Measurements from ENCODE around the gene C1QBP.

Gene C1QBP

DNA sequence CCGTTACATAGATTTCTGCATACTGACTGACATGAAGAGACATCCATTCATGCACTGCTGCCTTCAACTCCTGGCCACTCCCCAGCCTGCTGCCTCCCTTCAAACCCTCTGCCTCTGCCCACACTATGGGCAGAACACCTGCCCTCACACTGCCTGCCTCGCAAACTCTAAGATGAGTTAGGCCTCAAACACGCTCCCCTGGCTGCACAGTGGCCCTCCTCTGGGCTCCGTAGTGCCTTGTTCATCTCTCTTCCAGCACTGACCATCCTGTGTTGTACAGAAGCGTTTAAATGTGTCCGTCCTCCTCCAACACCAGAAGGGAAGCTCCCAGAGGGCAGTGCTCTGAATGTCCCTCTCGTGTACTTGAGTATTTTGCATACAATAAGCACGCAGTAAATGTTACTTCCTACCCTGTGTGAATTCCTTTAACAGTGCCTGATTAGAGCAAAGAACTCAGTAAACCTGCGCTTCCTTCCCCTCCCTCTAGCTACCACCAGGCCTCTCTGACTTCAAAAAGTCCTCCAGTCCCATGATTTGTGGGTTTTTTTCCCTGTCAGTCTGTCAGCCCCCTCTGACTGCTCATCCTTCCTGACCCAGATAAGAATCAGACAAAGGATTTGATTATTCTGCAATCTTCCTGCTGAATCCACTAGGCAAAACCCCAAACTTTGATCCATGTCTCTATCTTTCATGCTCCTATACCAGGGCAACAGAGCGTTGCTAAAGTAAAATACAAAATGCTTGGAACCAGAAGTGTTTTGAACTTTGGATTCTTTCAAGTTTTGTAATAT, 26.0 kb upstream of the C1QBP start:
- no peaks in the 10 kb centered on the region for H3K27me3 ChIP-seq (replicated peaks in 2 of 5; ENCODE audit: control insufficient read depth in 4 of 5, insufficient read depth in 5 of 5, low read length in 4 of 5)
- no peak overlapping the region for H3K4me3 ChIP-seq (ENCODE audit: control insufficient read depth in 1 of 7, extremely low read depth in 1 of 7, insufficient read depth in 4 of 7, low read depth in 2 of 7, low read length in 6 of 7)
- POLR2A ChIA-PET: no interaction called here
- no peak for DNase-seq
- H3K4me1 ChIP-seq (ENCODE audit: control extremely low read depth in 1 of 4, control insufficient read depth in 4 of 4, insufficient read depth in 4 of 4, low read length in 3 of 4): peaks cover 4 to 21% (median 16%) of the 10 kb centered on the region in 4 experiments
- H3K36me3 ChIP-seq (ENCODE audit: control insufficient read depth in 4 of 4, insufficient read depth in 4 of 4, low read length in 3 of 4): peaks cover 7 to 17% (median 16%) of the 10 kb centered on the region in 4 experiments
- no peak overlapping the region for H3K27ac ChIP-seq (ENCODE audit: insufficient read depth in 1 of 2, low read depth in 1 of 2, low read length in 2 of 2, poor library complexity in 1 of 2, severe bottlenecking in 2 of 2)
- H3K9me3 ChIP-seq (ENCODE audit: control extremely low read depth in 1 of 5, control insufficient read depth in 4 of 5, insufficient read depth in 2 of 5, low read depth in 1 of 5, low read length in 4 of 5): no peaks in the 10 kb centered on the region
- 95% methylated on average over 9 of the region's 10 CpGs for WGBS (ENCODE audit: insufficient coverage)
- CTCF ChIA-PET: no interaction called here

DNA sequence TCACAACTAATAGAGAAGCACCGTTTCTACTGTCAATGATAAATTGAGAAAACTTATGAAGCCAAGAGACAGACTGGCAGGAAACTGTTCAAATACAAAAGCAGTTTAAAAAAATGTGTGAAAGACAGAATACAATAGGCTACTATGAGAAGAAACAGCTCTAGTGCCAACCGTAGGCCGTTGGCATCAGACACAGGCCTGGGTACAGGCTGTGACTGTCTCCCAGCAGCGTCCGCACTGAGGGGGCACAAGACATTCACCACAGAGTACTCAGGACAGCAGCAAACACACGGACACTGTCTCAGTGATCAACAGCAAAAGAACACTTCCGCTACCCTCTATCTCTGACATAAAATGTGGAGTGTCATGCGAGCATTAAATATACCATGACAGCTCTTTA, 7.8 kb upstream of the C1QBP start:
- Histone ChIP-seq H3K4me1 (ENCODE audit: control extremely low read depth in 1 of 4, control insufficient read depth in 4 of 4, insufficient read depth in 4 of 4, low read length in 3 of 4) (no peaks in the 10 kb centered on the region), H3K27ac (ENCODE audit: insufficient read depth in 1 of 2, low read depth in 1 of 2, low read length in 2 of 2, poor library complexity in 1 of 2, severe bottlenecking in 2 of 2) (no peak overlapping the region), H3K36me3 (ENCODE audit: control insufficient read depth in 4 of 4, insufficient read depth in 4 of 4, low read length in 3 of 4) (peaks cover 21 to 77% (median 62%) of the 10 kb centered on the region in 4 experiments), H3K4me3 (ENCODE audit: control insufficient read depth in 1 of 7, extremely low read depth in 1 of 7, insufficient read depth in 4 of 7, low read depth in 2 of 7, low read length in 6 of 7) (no peak overlapping the region), H3K9me3 (ENCODE audit: control extremely low read depth in 1 of 5, control insufficient read depth in 4 of 5, insufficient read depth in 2 of 5, low read depth in 1 of 5, low read length in 4 of 5) (no peaks in the 10 kb centered on the region), H3K27me3 (replicated peaks in 2 of 5; ENCODE audit: control insufficient read depth in 4 of 5, insufficient read depth in 5 of 5, low read length in 4 of 5) (no peaks in the 10 kb centered on the region)
- 100% methylated on average over 4 of the region's 8 CpGs for WGBS (ENCODE audit: insufficient coverage)
- DNase-seq: no peak
- POLR2A ChIA-PET: no interaction called here
- CTCF ChIA-PET: no interaction called here

DNA sequence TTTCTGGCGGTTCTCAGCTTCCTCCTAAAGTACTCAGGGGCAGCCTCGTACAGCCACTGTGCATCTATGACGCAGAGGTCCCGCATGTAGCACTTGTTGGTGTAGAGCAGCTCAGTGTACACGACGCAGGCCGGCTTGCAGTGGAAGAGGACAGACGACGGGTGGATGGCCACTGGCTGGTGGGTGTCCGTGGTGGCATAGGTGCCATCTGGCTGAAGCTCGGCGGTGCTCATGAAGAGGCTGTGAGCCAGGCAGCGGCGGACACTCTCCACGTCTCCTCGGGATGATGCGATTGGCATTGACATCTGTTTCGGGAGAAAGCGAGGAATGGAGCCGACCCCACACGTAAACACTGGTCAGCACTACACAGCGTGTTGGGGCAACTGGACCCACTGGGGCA, 5.3 kb upstream of the C1QBP start:
- peaks cover 25 to 60% (median 50%) of the 10 kb centered on the region in 4 experiments for H3K36me3 ChIP-seq (ENCODE audit: control insufficient read depth in 4 of 4, insufficient read depth in 4 of 4, low read length in 3 of 4)
- no peak overlapping the region for H3K27ac ChIP-seq (ENCODE audit: insufficient read depth in 1 of 2, low read depth in 1 of 2, low read length in 2 of 2, poor library complexity in 1 of 2, severe bottlenecking in 2 of 2)
- no peak overlapping the region for H3K4me3 ChIP-seq (ENCODE audit: control insufficient read depth in 1 of 7, extremely low read depth in 1 of 7, insufficient read depth in 4 of 7, low read depth in 2 of 7, low read length in 6 of 7)
- no peaks in the 10 kb centered on the region for H3K9me3 ChIP-seq (ENCODE audit: control extremely low read depth in 1 of 5, control insufficient read depth in 4 of 5, insufficient read depth in 2 of 5, low read depth in 1 of 5, low read length in 4 of 5)
- DNase-seq: no peak
- ChIA-PET CTCF (interaction anchor here (1.0 kb wide), 1 partner anchor 196 kb away, joined by 3 read pairs; no protein-coding TSS in a partner anchor), POLR2A (no interaction called here)
- no peaks in the 10 kb centered on the region for H3K27me3 ChIP-seq (replicated peaks in 2 of 5; ENCODE audit: control insufficient read depth in 4 of 5, insufficient read depth in 5 of 5, low read length in 4 of 5)
- peaks cover 3 to 6% (median 4%) of the 10 kb centered on the region in 4 experiments for H3K4me1 ChIP-seq (ENCODE audit: control extremely low read depth in 1 of 4, control insufficient read depth in 4 of 4, insufficient read depth in 4 of 4, low read length in 3 of 4)
- 99% methylated on average over 22 of the region's 22 CpGs for WGBS (ENCODE audit: insufficient coverage)

DNA sequence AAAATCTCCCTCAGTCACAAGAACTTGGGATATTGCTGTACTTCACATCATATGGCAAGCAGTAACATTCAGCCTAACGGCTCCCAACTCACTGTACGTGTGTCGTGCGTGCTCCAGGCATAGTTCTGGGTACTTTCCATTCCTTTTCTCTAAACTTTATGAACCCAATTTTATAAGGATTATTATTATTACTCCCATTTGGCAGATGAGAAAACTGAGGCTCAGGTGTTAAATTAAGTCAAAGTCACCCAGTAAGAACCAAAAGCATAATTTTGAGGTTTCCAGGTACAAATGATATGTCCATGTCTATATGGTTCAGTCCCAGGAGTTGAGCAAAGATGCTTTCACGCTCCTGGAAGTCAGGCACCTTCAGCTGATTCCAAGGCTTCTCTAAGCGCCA, 4.8 kb upstream of the C1QBP start:
- POLR2A ChIA-PET: no interaction called here
- WGBS (ENCODE audit: insufficient coverage): 100% methylated on average over 5 of the region's 6 CpGs
- DNase-seq: no peak
- Histone ChIP-seq H3K27ac (ENCODE audit: insufficient read depth in 1 of 2, low read depth in 1 of 2, low read length in 2 of 2, poor library complexity in 1 of 2, severe bottlenecking in 2 of 2) (no peak overlapping the region), H3K27me3 (replicated peaks in 2 of 5; ENCODE audit: control insufficient read depth in 4 of 5, insufficient read depth in 5 of 5, low read length in 4 of 5) (no peaks in the 10 kb centered on the region), H3K9me3 (ENCODE audit: control extremely low read depth in 1 of 5, control insufficient read depth in 4 of 5, insufficient read depth in 2 of 5, low read depth in 1 of 5, low read length in 4 of 5) (no peaks in the 10 kb centered on the region), H3K36me3 (ENCODE audit: control insufficient read depth in 4 of 4, insufficient read depth in 4 of 4, low read length in 3 of 4) (peaks cover 25 to 57% (median 48%) of the 10 kb centered on the region in 4 experiments), H3K4me1 (ENCODE audit: control extremely low read depth in 1 of 4, control insufficient read depth in 4 of 4, insufficient read depth in 4 of 4, low read length in 3 of 4) (peaks cover 3 to 7% (median 5%) of the 10 kb centered on the region in 4 experiments), H3K4me3 (ENCODE audit: control insufficient read depth in 1 of 7, extremely low read depth in 1 of 7, insufficient read depth in 4 of 7, low read depth in 2 of 7, low read length in 6 of 7) (no peak overlapping the region)
- CTCF ChIA-PET: no interaction called here

DNA sequence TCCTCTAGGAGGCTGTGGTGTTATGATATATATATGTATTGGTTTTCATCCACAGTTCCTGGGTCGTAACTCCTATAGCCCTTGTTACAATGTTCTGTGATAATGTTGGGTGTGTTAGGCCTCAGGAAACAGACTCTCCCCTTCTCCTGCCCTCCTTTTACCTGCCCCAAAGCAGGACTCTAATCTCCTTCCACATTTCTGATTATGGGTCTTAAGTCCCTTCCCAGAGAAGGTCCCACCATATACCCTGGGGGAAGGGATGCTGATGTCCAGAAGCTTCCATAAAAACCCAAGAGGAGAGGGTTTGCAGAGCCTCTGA, 450 bp upstream of the C1QBP start:
- ChIA-PET CTCF (interaction anchor here (0.5 to 4.8 kb wide), 16 partner anchors 9 to 1006 kb away, joined by 3 to 30 read pairs (median 3); partner anchors contain the start of genes NUP88, RPAIN and SPNS3), POLR2A (interaction anchor here (1.0 to 2.3 kb wide), 2 partner anchors 10 to 20 kb away, joined by 3 to 13 read pairs; partner anchors contain the start of genes NUP88 and RPAIN)
- DNase-seq: no peak
- Histone ChIP-seq H3K4me1 (ENCODE audit: control extremely low read depth in 1 of 4, control insufficient read depth in 4 of 4, insufficient read depth in 4 of 4, low read length in 3 of 4) (peaks cover 17 to 35% (median 25%) of the 10 kb centered on the region in 4 experiments), H3K27ac (ENCODE audit: insufficient read depth in 1 of 2, low read depth in 1 of 2, low read length in 2 of 2, poor library complexity in 1 of 2, severe bottlenecking in 2 of 2) (peak overlapping the region in 1 of 2 experiments; percentile 85), H3K4me3 (ENCODE audit: control insufficient read depth in 1 of 7, extremely low read depth in 1 of 7, insufficient read depth in 4 of 7, low read depth in 2 of 7, low read length in 6 of 7) (peak overlapping the region in 6 of 7 experiments; percentile 68 to 100 (median 94)), H3K36me3 (ENCODE audit: control insufficient read depth in 4 of 4, insufficient read depth in 4 of 4, low read length in 3 of 4) (peaks cover 14 to 47% (median 33%) of the 10 kb centered on the region in 4 experiments), H3K27me3 (replicated peaks in 2 of 5; ENCODE audit: control insufficient read depth in 4 of 5, insufficient read depth in 5 of 5, low read length in 4 of 5) (no peaks in the 10 kb centered on the region), H3K9me3 (ENCODE audit: control extremely low read depth in 1 of 5, control insufficient read depth in 4 of 5, insufficient read depth in 2 of 5, low read depth in 1 of 5, low read length in 4 of 5) (no peaks in the 10 kb centered on the region)
- WGBS (ENCODE audit: insufficient coverage): no CpG with 5 or more reads among the region's 1 CpG

DNA sequence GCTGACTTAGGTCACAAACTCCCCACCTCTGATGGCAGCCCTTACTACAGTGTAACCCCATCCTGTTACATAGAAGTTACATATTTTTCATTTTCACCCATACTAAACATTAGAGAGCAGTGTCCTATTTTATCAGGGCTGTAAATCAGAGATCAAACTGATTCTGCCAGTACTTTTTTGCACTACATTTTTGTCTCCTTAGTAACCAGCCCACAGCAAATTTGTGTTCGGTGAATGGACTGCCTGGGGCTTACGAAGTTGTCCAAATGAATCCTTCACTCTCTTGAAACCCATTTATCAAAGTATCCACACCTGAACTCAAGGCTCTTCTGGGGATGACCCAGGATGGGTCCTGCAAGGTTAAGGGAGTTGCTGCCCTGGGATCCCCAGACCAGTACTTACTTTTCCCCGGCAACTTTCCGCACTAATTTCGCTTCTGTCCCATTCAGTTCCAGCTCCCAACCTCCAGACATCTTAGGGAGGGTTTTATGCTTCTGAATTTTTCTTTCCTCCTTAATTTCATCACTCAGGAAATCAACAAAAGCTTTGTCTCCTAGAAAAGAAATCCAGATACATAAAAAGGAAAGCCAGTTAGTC, 1.1 kb downstream of the C1QBP start:
- ChIA-PET POLR2A (interaction anchor here (1.1 kb wide), 1 partner anchor 10 kb away, joined by 3 read pairs; no protein-coding TSS in a partner anchor), CTCF (interaction anchor here (1.3 to 4.8 kb wide), 3 partner anchors 13 to 131 kb away, joined by 3 to 30 read pairs (median 4); partner anchors contain the start of genes NUP88 and RPAIN)
- WGBS (ENCODE audit: insufficient coverage): 93% methylated on average over 5 of the region's 5 CpGs
- peaks cover 17 to 35% (median 25%) of the 10 kb centered on the region in 4 experiments for H3K4me1 ChIP-seq (ENCODE audit: control extremely low read depth in 1 of 4, control insufficient read depth in 4 of 4, insufficient read depth in 4 of 4, low read length in 3 of 4)
- DNase-seq: no peak
- peak overlapping the region in 6 of 7 experiments; percentile 68 to 100 (median 91) for H3K4me3 ChIP-seq (ENCODE audit: control insufficient read depth in 1 of 7, extremely low read depth in 1 of 7, insufficient read depth in 4 of 7, low read depth in 2 of 7, low read length in 6 of 7)
- peak overlapping the region; percentile 19 to 85 for H3K27ac ChIP-seq (ENCODE audit: insufficient read depth in 1 of 2, low read depth in 1 of 2, low read length in 2 of 2, poor library complexity in 1 of 2, severe bottlenecking in 2 of 2)
- no peaks in the 10 kb centered on the region for H3K9me3 ChIP-seq (ENCODE audit: control extremely low read depth in 1 of 5, control insufficient read depth in 4 of 5, insufficient read depth in 2 of 5, low read depth in 1 of 5, low read length in 4 of 5)
- peaks cover 17 to 47% (median 34%) of the 10 kb centered on the region in 4 experiments for H3K36me3 ChIP-seq (ENCODE audit: control insufficient read depth in 4 of 4, insufficient read depth in 4 of 4, low read length in 3 of 4)
- H3K27me3 ChIP-seq (replicated peaks in 2 of 5; ENCODE audit: control insufficient read depth in 4 of 5, insufficient read depth in 5 of 5, low read length in 4 of 5): no peaks in the 10 kb centered on the region

Measured in common myeloid progenitor, CD34-positive (primary cell).